Spleen (tissue), 7 donors: Measurements from ENCODE around the gene SEMG2.

Experiments
- POLR2A ChIP-seq, 3 donors: fragments of 450-650 bp; IDR thresholded peaks; one replicate each; pipeline ENCODE4 v1.5.1; 2017; ENCODE audit warnings: antibody characterized with exemption in 3 of 3, mild to moderate bottlenecking in 1 of 3
- TF ChIP-seq, protein P1 (sequence below), 11 experiments: fragments of 200-600 bp in 7 of 11; fragments of 450-650 bp in 4 of 11; sonication (generic) in 4 of 11; IDR thresholded peaks in 8 of 11; conservative IDR thresholded peaks in 3 of 11; 1 replicate in 7 of 11; 2 replicates in 4 of 11; pipeline versions ENCODE4 v1.4.0 to v1.8.0; 2016 to 2021; ENCODE audit warnings: antibody characterized with exemption in 11 of 11, inconsistent platforms in 4 of 11, mild to moderate bottlenecking in 1 of 11
- donor health status: DM: no; HTN: no; CAD: no; lungs with moderate emphysema.
- donor health status: DM: no; HTN: no; CAD: no.
- donor health status: DM: no; HTN: no; CAD: no.

DNA sequence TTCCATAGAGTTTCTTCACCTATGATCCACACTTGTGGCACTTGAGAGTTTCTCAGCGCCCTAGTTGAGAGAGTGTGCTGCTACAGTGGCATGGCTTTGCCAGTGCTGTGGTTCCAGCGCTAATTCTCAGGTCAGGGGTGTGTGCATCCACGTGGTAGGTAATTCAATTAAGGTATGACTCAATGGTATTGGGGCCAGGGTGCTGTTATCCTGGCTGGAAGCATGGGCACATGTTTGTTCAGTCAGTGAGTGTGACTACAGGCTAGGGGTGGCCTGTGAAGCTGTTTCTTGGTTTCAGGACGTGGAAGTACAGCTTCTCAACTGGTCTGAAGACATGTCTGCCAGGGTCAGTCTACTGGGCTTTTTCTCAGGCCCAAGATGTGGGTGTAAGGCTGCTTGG is 3.0 kb upstream of the SEMG2 start:
- TF ChIP-seq, protein P1, sequence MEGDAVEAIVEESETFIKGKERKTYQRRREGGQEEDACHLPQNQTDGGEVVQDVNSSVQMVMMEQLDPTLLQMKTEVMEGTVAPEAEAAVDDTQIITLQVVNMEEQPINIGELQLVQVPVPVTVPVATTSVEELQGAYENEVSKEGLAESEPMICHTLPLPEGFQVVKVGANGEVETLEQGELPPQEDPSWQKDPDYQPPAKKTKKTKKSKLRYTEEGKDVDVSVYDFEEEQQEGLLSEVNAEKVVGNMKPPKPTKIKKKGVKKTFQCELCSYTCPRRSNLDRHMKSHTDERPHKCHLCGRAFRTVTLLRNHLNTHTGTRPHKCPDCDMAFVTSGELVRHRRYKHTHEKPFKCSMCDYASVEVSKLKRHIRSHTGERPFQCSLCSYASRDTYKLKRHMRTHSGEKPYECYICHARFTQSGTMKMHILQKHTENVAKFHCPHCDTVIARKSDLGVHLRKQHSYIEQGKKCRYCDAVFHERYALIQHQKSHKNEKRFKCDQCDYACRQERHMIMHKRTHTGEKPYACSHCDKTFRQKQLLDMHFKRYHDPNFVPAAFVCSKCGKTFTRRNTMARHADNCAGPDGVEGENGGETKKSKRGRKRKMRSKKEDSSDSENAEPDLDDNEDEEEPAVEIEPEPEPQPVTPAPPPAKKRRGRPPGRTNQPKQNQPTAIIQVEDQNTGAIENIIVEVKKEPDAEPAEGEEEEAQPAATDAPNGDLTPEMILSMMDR (IDR thresholded peaks at IDR 0.05 in 8 of 11, conservative IDR thresholded peaks at IDR 0.05 in 3 of 11) = no peak
- TF ChIP-seq POLR2A (IDR thresholded peaks at IDR 0.05) = no peak
